A549 treated with GW870086 at 1 μM for 4 hours (cell line): ENCODE results near the gene ANKMY1. TPM values are rescaled to one million over a fixed set of nuclear protein-coding genes. Genes with fewer than 3 reads are reported as not detected.

Experiments used
- total RNA-seq: library from RNA; stranded (reverse); fragments of 200-300 nt; extraction: Qiagen RNA extraction; gene quantifications from 5 replicates; pipeline ENCODE4 v1.2.3, GENCODE V29; 2022; ENCODE audit warnings: low read depth

Gene ANKMY1, protein sequence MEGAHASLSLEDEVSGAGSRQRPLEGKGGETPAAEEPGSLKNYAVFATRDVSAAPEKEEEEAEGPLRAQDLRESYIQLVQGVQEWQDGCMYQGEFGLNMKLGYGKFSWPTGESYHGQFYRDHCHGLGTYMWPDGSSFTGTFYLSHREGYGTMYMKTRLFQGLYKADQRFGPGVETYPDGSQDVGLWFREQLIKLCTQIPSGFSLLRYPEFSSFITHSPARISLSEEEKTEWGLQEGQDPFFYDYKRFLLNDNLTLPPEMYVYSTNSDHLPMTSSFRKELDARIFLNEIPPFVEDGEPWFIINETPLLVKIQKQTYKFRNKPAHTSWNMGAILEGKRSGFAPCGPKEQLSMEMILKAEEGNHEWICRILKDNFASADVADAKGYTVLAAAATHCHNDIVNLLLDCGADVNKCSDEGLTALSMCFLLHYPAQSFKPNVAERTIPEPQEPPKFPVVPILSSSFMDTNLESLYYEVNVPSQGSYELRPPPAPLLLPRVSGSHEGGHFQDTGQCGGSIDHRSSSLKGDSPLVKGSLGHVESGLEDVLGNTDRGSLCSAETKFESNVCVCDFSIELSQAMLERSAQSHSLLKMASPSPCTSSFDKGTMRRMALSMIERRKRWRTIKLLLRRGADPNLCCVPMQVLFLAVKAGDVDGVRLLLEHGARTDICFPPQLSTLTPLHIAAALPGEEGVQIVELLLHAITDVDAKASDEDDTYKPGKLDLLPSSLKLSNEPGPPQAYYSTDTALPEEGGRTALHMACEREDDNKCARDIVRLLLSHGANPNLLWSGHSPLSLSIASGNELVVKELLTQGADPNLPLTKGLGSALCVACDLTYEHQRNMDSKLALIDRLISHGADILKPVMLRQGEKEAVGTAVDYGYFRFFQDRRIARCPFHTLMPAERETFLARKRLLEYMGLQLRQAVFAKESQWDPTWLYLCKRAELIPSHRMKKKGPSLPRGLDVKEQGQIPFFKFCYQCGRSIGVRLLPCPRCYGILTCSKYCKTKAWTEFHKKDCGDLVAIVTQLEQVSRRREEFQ
- total RNA-seq: 9.7 to 12.7 TPM (median 10.5 TPM) in 5 replicates

DNA sequence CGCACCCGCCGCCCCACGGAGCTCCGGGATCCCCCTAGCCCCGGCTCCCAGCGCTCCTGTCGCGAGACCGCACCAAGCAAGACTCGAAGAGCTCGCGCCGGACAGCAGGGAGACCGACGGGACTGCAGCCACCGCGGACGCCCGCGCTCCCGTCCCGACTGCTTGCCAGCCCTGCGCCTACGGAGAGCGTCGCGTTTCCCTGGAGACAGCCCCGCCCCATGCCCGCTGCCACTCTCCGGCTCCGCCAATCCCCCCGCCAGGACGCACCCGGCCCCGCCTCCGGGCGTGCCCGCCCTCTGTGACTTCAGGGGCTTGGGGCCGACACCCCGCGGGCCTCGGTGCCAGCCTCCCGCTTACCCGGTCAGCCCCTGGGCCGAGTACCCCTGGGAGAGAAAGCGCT is at the start of gene ANKMY1:
Gene ANKMY1 (minus strand): TSS at position 181 of the 400 bp plus-strand sequence. CDS start 653 bp downstream, outside the sequence.

DNA sequence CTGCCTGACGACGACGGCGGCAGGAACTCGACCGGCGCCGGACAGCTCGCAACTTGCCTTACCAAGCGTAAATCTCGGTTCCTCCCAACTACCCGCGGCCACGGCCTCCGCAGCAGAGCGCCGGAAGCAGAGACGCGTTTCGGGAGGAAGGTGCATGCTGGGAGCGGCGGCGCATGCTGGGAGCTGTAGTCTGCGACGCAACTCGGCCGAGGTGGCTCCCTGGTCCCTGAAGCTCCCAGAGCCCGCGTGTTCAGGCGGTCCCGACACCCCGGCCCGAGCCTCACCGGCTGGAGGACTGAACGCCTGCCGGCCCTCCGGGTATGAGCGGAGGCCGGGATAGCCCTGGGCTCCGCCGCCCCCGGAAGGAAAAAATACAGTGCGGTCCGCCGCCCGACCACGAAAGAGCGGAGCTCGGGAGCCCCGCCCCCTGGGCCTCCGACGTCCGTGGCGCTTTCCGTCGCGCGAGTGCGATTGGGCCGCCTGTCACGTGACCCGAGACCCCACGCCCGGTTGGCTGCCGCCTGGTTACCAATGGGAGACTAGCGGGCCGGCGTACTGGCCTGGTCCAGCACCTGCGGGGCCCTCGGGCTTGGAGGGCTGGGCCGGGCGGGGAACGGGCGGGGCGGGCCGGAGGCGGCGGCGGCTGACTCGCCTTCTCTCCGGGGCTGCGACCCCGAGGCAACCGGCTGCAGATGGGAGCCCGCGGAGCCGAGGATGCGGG is 28.6 kb upstream of the ANKMY1 start, which contains the start of gene CAPN10:
Gene CAPN10 (plus strand): TSS at position 537 of the 721 bp plus-strand sequence. CDS start 178 bp downstream, at position 715.

DNA sequence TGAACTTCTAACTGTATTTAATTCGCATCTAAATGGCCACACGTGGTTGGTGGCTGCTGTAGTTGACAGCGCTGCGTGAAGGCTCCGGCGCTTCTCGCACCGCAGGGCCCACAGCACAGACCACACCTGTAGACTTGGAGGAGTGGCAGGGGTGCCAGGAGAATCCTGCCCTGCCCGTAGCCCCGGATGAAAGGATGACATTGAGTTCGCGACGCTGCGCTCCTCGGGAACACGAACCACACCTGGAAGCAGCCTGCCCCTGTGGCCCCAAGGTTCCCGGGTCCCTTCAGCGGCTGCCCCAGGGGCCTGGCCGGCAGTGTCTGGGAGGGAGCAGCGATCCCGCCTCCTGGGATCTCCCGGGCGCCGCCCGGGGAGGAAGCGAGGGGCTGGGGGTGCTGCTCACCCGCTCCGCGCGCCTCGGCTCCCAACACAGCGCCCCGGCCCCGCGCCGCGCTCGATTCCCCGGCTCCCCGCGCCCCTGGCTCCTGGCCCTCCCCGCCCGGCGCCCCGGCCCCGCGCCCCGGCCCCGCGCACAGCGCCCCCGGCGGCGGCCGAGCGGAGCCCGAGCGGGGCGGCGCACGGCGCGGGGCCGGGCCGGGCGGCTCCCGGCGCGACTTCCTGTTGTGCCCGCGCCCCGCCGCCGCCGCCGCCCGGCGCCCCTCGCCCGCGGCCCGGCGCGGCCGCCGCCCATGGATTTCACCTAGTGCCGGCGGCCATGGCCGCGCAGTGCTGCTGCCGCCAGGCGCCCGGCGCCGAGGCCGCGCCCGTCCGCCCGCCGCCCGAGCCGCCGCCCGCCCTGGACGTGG is 10.3 kb upstream of the ANKMY1 start, which contains the start of gene RNPEPL1:
Gene RNPEPL1 (plus strand): TSS at position 613 of the 806 bp plus-strand sequence. CDS start 103 bp downstream, at position 716.

DNA sequence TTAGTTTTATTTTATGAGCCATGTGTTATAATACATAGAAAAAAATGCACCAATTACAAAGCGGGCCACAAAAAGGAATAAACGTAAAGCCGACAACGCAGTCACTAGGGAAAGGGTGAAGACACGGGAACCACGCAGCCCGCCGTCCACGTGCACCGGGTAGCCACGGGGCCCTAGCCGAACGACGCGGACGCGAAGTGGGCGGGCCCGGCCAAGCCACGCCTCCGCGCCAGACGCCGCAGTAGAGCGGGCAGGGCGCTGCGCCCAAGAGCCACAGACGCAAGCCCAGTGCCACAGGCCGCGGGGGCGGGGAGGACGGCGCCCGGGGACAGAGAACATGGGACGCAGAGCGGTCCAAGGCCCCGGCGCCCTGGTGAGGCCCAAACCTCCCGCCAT is 2.3 kb upstream of the ANKMY1 start, which contains the start of gene DUSP28:
Gene DUSP28 (plus strand): TSS at position 274 of the 396 bp plus-strand sequence. CDS start 328 bp downstream, outside the sequence.

DNA sequence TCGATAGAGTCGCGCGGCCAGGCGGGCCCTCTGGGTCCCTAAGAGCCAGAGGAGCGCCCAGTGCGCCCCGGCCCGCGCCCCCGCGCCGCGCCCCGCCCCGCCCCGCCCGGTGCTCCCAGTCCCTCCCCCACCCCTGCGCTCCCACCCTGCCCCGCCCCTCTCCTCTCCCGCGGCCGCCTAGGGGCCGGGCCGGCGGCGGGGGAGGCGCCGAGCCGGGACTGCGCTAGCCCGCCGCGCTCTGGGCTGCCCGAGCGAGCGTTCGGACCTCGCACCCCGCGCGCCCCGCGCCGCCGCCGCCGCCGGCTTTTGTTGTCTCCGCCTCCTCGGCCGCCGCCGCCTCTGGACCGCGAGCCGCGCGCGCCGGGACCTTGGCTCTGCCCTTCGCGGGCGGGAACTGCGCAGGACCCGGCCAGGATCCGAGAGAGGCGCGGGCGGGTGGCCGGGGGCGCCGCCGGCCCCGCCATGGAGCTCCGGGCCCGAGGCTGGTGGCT is 122.3 kb downstream of the ANKMY1 start, which contains the start of gene GPC1:
Gene GPC1 (plus strand): TSS at position 207 of the 491 bp plus-strand sequence. CDS start 256 bp downstream, at position 463.

Other genes with a start within 250 kb of the ANKMY1 start
- 159 to 236 TPM (median 226 TPM) in 5 replicates for gene GPC1, start 122.3 kb downstream of the ANKMY1 start, total RNA-seq
- gene DUSP28, start 2.4 kb upstream of the ANKMY1 start, total RNA-seq: 5.7 to 9.4 TPM (median 7.5 TPM) in 5 replicates
- gene RNPEPL1, start 10.5 kb upstream of the ANKMY1 start, total RNA-seq: 44.0 to 66.8 TPM (median 61.7 TPM) in 5 replicates
- 15.8 to 25.9 TPM (median 24.4 TPM) in 5 replicates for gene CAPN10, start 28.7 kb upstream of the ANKMY1 start, total RNA-seq
- gene GPR35, start 67.5 kb upstream of the ANKMY1 start, total RNA-seq: 0.62 to 1.0 TPM (median 0.71 TPM) in 5 replicates
- gene AQP12B, start 124.9 kb upstream of the ANKMY1 start, total RNA-seq: not detected in 5 replicates
- not detected in 5 replicates for gene AQP12A, start 133.9 kb upstream of the ANKMY1 start, total RNA-seq